ENCODE measurements around the gene ACBD4. TPM values are rescaled to one million over a fixed set of nuclear protein-coding genes. Genes with fewer than 3 reads are reported as not detected.
A peak's percentile ranks its signal among the peaks of the same experiment; 100 is the strongest.

Gene ACBD4
- polyA plus RNA-seq, 5 donors = 12.1 to 17.6 (median 15.5) TPM

DNA sequence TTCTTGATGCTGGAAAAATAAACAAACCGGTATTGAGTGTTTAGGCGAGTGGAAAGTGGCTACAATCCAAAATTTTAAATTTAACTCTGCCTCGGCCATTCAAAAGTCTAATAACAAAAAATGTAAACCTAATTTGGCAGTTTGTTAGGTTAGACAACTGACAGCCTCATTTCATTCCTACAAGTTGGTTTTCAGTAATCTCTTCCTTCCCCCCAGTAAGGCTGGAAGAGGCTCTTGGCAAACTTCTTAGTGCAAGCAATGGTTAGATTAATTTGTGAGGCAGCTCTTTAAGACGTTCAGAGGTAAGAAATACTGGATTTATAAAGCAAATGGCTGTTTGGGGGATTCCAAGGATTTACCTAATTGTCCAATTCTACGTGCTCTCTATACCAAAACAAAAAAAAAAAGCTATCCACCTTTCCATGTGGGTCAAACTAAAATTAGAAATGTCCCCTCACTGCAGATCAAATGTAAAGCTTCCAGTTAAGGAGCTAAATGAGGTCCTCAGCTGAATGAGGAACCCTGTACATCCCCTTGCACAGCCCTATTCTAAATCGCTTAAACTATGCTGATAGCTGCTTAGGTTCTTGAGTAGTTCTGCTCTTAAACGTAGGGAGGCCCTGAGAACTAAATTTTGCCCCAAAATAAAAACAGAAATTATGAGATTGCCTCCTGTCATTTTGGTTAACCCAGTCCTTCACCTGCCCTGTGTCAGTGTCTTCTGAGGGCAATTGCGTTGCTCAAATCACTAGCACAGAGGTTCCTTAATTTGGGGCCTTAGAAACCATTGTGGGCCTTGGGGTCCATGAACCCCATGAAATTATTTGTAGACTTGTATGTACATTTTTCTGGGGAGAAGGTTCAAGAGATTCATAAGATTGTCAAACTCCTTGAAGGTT is 15.7 kb downstream of the ACBD4 start:
- peak in 1 of 2 donors; percentile 52 for DNase-seq

DNA sequence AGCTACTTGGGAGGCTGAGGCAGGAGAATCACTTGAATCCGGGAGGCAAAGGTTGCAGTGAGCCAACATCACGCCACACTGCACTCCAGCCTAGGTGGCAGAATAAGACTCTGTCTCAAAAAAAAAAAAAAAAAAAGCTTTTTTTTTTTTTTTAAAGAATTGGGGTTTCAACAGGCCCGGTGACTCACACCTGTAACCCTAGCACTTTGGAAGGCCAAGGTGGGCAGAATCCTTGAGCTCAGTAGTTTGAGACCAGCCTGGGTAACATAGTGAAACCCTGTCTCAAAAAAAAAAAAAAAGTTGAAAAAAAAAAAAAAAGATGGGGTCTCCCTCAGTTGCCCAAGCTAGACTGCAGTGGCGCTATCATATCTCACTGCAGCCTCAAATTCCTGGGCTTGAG is 19.5 kb downstream of the ACBD4 start:
- no peak for DNase-seq

DNA sequence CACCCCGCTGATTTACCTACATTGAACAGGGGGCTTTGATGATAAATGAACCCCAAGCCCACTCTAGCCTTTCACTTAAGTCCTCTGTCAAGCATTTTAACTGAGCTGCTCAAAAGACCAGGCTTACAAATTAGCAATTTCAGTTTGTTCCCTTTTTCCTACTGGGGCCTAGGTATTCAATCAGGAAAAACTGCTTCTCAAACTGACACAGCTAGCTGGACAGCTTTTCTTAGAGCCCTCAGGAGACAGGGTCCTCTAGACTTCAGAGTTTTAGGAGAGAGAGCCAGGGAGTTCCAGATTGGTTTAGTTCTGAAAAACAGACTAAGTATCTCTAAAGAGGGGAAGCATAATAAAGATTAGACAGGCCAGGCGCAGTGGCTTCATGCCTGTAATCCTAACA is 20.0 kb downstream of the ACBD4 start:
- peak in 1 of 2 donors; percentile 40 for DNase-seq

DNA sequence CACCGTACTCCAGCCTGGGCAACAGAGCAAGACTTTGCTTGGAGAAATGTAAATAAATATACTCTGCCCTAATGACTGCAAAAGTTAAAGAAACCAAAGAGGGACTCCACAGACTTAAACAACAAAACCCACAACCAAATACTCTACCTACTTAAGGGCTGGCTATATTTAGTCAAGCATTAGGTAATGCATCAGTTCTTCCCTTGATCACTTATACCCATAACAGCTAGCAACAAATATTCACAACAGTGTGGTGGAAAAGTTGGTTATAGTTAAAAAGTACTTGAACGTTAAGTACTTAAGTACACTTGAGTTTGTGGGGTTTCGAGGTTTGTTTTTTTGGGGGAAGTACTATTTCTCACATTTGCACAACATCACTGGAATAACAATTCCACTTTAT is 20.8 kb downstream of the ACBD4 start:
- no peak for DNase-seq

DNA sequence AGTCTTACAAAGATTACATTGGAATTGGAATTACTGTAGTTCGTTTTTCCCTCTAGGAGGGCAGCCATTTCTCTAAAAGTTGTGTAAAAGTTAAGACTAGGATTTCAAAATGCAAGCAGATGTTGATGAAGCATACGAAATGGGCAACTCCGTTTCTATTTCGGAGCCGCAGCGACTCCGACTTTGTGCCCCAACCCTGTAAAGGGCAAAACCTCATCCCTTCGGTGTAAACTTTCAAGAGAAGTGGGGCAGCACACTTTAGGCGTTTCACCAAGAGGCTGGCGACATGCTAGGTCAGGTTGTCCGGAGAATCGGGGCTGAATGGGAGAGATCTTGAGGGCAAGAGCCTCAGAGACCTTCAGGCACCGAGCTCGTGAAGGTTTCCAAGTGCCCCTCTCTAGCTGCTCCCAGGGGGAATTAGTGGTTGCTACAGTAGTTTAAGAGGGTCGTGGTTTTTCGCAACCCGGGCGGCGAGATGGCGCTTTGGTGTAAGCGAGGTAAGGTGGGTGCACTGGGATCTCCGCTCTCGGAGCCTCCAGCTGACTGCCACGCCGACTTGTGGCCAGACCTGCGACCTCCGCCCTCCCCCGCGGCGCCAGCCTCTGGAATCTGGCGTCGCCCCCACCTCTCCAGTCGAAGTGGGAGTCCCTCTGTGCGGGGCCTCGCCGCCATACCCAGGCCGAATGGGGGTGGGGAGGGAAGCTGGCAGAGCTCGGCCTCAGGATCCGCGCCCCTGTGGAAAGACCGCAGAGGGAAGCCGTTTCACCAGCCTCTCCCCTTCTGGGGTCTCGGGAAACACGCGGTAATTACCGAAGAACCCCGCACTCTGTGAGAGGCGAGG is 25.2 kb downstream of the ACBD4 start:
- DNase-seq = peak; percentile 79 to 80

DNA sequence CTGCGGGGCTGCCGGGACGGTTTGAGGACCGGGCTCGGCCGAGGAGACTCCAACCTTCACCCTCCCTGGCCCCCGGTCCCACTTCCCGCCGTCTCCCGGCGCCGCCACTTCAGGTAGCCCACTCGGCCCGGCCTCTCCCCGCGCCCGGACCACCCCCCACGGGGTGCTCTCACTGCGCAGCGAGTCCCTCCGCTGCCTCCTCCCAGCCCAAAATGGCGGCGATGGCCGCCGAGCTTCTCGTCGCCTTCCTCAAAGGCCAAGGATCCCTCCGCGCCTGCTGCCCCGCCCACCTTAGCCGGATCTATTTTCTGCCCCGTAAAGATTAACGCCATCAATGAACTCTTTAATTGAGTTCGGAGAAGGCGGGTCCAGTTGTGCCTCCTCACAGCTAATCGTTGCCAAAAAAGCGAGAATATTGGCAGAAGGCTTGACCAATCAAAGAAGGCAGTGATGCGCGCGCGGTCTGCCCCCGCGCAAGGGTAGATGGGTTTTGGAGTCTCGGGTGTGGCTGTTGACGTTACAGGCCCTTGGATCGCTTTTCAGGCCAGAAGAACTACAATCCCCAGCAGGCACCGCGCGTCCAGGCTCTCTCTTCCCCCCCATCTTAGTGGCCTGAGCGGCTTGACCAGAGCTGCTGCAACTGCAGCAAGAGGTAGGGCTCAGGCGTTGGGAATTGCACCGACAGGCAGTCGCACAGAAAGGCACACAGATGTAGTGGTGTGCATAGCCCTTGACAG is 26.0 kb downstream of the ACBD4 start, which contains the start of gene HEXIM2:
Gene HEXIM2, plus strand, starts transcription at position 588 of the 737 bp plus-strand sequence. CDS start 919 bp downstream, outside the sequence.
- peak; percentile 100 for DNase-seq

DNA sequence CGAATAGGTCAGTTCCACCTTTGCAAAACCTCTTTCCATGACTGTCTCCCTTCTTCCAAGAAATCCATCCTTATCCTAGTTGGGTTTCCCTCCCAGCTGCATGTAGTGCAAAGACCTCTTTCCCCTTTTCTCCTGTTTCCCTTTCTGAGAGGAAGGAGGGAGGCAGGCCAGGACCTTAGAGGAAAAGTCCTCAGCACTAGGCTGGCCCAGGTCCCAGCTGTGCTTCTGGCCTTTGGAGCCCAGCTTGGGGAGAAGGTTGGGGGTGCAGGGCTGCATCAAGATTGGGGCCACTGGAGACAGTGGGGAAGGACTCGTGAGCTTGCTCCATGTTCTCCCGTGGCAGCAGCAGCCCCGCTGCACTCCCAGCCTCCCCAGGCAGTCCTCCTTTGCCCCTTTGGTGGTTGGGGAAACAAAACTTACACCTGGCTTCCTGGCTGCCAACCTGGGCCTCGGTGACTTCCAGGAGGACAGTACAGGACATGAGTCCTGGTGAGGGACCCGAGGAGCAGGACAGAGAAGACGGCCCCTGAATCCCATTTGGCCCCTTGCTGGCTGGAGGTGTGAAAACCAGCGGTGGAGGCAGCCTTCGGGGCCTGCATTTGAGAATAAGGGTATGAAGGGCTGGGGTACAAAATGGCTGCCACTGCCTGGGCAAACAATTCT is 26.7 kb downstream of the ACBD4 start:
- DNase-seq = no peak

DNA sequence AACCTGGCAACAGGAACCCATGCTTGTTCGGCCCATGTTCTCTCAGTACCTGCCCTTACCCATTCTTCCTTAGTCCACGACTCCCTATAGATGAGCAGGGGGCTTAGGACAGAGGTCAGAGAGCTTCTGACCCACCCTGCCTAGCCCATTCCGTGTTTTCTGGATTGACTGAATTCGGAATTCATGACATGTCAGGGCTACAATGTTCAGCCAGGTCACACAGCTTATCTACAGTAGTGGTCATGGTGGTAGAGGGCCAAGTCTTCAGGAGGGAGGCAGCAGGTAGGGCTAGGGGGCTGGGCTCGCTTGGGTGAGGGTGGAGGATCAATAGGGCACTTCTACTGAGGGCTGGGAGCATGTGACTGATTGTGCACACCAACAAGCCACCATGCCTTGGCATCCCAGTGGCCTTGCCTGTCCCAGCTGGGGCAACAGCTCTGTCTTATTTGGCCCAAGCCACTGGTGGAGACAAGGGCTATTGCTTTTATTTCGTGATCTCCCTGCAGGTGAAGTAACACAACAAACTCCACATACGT is 29.3 kb downstream of the ACBD4 start:
- no peak for DNase-seq

DNA sequence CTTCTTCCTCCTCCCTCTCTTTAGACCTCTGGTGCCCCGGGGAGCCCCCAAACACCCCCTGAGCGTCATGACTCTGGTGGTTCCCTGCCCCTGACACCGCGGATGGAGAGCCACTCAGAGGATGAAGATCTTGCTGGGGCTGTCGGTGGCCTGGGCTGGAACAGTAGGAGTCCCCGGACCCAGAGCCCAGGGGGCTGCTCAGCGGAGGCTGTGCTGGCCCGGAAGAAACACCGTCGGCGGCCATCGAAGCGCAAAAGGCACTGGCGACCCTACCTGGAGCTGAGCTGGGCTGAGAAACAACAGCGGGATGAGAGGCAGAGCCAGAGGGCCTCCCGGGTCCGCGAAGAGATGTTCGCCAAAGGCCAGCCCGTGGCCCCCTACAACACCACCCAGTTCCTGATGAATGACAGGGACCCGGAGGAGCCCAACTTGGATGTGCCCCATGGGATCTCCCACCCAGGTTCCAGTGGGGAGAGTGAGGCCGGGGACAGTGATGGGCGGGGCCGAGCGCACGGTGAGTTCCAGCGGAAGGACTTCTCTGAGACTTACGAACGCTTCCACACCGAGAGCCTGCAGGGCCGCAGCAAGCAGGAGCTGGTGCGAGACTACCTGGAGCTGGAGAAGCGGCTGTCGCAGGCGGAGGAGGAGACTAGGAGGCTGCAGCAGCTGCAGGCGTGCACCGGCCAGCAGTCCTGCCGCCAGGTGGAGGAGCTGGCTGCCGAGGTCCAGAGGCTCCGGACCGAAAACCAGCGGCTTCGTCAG is 33.7 kb downstream of the ACBD4 start:
- DNase-seq = no peak

DNA sequence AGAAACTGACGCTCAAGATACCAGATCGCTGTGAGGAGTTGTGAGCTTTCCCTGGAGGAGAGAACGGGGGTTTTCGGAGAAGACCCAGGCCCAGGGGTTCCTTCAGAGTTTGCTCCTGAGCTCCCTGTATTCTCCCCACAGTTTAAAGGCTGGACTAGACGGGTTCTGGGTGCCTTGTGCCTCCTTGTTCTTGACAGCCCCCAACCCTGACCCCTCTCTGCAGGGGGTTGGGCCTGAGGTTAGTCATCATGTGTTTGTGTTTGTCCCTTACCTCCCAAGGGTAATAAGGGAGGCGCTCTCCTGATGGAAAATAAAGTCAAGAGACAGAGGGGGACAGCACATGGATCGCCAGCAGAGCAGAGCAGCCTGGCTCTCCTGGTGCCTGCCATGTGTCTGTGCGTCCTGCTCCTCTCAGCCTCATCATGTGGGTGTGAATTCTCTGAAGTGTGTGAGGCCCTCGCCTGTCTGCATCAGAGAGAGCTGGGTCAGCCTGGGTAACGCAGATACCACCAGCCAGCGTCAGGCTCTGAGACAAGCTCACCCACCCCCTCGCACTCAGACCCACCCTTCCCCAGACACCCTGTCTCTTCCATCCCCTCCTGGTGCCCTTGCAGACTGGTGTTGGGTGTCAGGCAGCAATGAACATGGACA is 34.9 kb downstream of the ACBD4 start:
- no peak for DNase-seq

DNA sequence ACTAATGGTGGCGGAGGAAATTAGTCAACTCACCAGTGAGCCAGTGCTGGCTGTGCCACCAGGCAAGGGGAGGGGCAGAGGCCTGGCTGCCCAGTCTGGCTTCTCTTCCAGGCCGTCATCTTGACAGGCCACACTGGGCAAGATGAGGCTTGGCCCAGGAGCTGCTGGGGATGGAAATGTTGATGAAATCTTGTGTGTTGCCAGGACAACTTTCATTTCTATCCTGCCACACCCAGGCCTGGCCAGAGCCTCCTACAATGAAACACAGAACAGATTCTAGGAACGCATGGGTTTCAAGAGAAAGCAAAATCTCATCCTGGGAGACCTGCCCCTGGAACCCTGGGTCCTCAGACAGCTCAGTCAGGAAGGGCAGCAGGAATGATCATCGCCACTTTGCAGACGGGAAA is 35.4 kb downstream of the ACBD4 start:
- DNase-seq = peak in 1 of 2 donors; percentile 34

DNA sequence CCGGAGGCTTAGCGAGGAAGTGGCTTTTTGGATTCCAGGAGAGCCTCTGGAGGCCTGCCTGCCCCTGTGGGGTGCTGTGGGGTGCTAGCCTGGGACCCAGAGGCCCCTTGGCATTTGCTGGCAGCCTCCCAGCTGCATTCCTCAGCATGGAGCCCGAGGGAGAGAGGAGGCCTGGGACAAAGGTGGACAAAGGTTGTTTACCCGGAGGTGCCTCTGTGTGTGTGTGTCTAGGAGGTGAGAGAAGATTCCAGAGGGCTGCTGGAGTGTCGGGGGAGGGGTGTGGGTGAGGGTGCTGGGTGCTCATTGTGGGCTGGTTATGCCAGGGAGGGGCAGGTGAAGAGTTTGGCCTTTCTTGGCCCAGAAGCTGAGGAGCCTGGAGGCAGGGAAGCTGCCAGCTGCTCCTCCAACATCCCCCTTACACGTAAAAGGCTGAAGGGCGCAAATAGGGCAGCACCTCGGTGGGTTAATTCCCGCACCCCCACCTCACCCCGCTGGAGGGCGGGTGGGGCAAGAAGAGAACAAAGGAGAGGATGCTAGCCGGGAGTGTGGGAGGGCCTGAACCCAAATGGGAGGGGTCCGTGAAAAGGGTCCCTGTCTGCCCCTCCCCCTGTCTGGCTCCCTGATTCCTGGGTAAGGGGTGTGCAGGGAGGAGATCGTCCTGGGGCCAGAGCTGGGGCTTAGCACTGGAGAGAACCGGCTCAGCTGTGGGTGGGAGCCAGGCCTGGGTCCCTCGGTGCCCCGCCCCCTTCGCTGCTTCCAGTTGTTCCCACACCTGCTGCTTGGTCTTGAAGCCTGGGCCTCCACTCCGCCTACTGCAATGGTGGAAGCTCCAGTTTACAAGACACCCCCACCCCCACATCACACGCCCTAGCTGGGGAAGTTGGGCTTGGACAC is 36.1 kb downstream of the ACBD4 start:
- DNase-seq = peak; percentile 41 to 61

DNA sequence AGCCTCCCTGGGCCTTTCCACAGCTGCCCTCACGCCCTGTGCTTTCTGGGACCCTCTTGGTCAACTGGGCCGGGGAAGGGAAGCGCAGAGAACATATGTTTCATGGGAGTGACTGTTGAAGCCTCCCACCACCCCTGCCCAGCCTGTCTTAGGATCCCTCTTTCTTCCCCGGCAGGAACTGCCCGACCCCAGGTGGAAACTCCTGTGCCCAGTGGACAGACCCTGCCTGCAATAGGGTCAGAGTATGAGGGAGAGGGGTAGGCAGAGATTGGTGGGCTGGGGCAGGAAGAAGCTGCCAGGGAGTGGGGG is 36.7 kb downstream of the ACBD4 start:
- no peak for DNase-seq

DNA sequence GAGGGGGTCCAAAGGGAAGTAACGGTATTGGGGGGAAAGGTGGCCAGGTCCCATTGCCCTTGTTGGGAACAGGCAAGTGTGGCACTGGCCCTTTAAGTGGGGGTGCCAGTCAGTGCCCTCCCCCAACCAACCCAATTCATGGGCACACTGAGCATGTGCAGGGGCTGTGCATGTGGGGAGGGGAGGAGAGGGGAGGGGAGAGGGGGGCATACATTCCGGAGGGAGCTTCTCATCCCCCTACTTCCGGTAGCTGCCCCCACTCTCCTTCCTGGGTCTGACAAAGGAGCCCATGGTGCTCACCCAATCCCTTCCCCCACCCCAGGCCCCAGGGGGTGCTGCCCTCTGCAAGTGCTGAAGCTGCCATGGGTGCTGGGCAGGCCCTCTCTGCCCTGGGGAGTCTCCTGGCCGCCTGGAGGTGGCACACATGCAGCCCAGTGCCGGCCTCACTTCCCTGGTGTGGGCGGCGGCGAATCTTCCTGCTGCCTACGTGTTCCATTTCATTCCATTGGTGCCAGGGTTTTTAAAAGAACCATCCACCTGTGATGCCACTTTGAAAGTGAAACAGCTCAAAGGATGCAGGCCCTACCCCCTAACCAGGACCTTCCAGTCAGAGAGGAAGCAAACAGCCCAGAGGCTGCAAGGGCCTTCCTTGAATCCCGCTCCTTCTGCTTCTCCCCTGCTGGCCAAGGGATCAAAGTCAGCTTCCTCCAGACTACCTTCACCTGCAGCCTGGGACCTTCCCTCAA is 37.2 kb downstream of the ACBD4 start:
- peak; percentile 71 to 73 for DNase-seq

DNA sequence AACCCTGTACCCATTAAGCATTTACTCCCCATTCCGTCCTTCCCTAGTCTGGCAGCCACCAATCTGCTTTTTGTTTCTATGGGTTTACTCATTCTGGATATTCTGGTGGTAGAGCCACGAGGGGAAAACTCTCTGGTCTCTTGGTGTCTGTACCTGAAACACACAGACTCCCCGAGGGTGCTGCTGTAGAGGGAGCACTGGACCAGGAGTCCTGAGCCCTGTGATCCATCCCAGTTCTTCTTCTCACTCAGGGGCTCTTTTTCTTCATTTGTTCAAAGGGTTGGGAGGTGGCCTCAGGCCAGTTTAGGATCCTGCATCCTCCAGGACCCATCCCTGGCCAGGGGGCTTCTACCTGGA is 40.2 kb downstream of the ACBD4 start:
- no peak for DNase-seq

DNA sequence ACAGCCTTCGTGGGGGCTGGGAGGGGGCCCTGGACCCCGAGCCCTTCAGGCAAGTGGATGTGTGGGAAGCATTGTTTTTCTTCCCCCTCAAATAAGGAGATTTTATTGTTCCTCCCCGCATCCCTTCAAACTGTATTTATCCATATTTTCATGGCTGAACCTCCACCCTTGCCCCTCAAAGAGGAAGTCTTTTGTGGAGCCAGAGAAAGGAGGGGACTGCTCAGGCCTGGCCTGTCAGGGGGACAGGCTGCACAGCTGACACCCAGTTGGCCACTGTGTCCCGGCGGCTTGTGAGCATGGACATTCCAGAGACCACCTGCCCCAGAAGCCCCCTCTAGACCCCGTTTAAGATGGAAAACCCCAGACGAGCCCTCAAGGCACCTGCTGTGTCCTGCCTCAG is 42.1 kb downstream of the ACBD4 start:
- DNase-seq = no peak

DNA sequence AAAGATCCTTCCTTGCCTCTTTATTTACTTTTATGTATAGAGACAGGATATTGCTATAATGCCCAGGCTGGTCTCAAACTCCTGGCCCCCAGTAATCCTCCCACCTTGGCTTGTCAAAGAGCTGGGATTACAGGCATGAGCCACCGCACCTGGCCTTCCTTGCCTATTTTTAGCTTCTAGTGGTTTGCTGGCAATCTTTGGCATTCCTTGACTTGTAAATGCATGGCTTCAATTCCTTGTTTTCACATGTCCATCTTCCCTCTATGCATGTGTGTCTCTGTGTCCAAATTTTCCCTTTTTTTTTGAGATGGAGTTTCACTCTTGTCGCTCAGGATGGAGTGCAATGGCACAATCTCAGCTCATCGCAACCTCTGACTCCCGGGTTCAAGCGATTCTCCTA is 48.7 kb downstream of the ACBD4 start:
- DNase-seq = no peak

DNA sequence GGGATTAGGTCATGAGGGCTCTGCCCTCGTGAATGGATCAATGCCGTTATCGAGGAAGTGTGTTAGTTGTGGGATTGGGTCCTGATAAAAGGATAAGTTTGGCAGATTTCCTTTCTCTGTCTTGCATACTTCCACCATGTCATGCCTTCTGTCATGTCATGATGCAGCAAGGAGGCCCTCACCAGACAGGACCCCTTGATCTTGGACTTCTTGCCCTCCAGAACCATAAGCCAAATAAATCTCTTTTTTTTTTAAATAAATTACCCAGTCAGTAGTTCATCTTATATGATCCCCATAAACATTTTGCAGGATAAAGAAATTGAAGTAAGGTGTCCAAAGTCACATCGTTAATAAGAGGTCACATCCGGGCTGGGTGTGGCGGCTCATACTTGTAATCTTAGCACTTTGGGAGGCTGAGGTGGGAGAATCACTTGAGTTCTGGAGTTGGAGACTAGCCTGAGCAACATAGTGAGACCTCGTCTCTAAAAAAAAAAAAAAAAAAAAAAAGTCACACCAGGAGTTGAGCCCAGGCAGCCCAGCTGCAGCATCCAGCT is 51.4 kb downstream of the ACBD4 start:
- no peak for DNase-seq

Data from right lung (tissue), 5 donors.